SK-N-SH (cell line): ENCODE data around the gene FGD4. TPM values are rescaled to one million over a fixed set of nuclear protein-coding genes. Genes with fewer than 3 reads are reported as not detected.

ENCODE experiments used
- CTCF ChIA-PET: fragments of 300-600, 350-600 bp; formaldehyde crosslinking; extraction: SDS; loops from one replicate; lab custom pipeline; 2021; lab: Yijun Ruan, JAX
- POLR2A ChIA-PET: fragments of 350-600 bp; sonication (Branson Sonifier 250); formaldehyde crosslinking; extraction: SDS; loops from one replicate; lab custom pipeline; 2020; ENCODE audit warnings: antibody characterized with exemption, inconsistent platforms; lab: Yijun Ruan, JAX
- DNase-seq: peaks from one replicate; pipeline ENCODE4 v3.0.0; 2012
- H2AFZ ChIP-seq: fragments of 200-600 bp; sonication (generic); 2 replicates; pipeline ENCODE4 v1.8.1; 2016; ENCODE audit warnings: antibody characterized with exemption, mild to moderate bottlenecking, low read depth
- H3F3A ChIP-seq: fragments of 200-600 bp; sonication (generic); replicated peaks from 2 replicates; pipeline ENCODE3; 2016; ENCODE audit warnings: antibody characterized with exemption, mild to moderate bottlenecking; ENCODE audit not compliant: insufficient read depth
- H3K27ac ChIP-seq, 2 experiments: fragments of 200-500 bp in 1 of 2; fragments of 200-600 bp in 1 of 2; sonication (Bioruptor generic) in 1 of 2; sonication (generic), shearing (Covaris generic) in 1 of 2; 2 replicates each; pipeline versions ENCODE4 v1.5.1 to v1.6.1; 2014 to 2016; ENCODE audit warnings: low read depth in 2 of 2, inconsistent platforms in 1 of 2, low read length in 1 of 2, mild to moderate bottlenecking in 1 of 2, mixed read lengths in 1 of 2
- H3K27me3 ChIP-seq: fragments of 200-600 bp; sonication (generic), shearing (Covaris generic); 2 replicates; pipeline ENCODE4 v1.6.1; 2016; ENCODE audit warnings: mixed run types; ENCODE audit not compliant: insufficient read depth
- H3K36me3 ChIP-seq, 2 experiments: fragments of 200-500 bp in 1 of 2; fragments of 200-600 bp in 1 of 2; sonication (Bioruptor generic) in 1 of 2; sonication (generic) in 1 of 2; replicated peaks in 1 of 2; 2 replicates each; pipeline versions ENCODE3 to v1.5.1; 2014 to 2016; ENCODE audit warnings: low read length in 1 of 2, mild to moderate bottlenecking in 1 of 2; ENCODE audit not compliant: insufficient read depth in 2 of 2, control insufficient read depth in 1 of 2
- H3K4me1 ChIP-seq, 2 experiments: fragments of 200-500 bp in 1 of 2; fragments of 200-600 bp in 1 of 2; sonication (Bioruptor generic) in 1 of 2; sonication (generic), shearing (Covaris generic) in 1 of 2; 2 replicates each; pipeline versions ENCODE4 v1.5.1 to v1.6.1; 2014 to 2016; ENCODE audit warnings: low read depth in 1 of 2, low read length in 1 of 2, mixed run types in 1 of 2; ENCODE audit not compliant: insufficient read depth in 2 of 2, control insufficient read depth in 1 of 2
- H3K4me2 ChIP-seq: fragments of 200-600 bp; sonication (generic), shearing (Covaris generic); 2 replicates; pipeline ENCODE4 v1.6.1; 2017; ENCODE audit warnings: mixed run types
- H3K4me3 ChIP-seq, 2 experiments: fragments of 200-500 bp in 1 of 2; fragments of 200-600 bp in 1 of 2; sonication (Bioruptor generic) in 1 of 2; sonication (generic), shearing (Covaris generic) in 1 of 2; 2 replicates each; pipeline versions ENCODE4 v1.5.1 to v1.8.1; 2014 to 2016; ENCODE audit warnings: low read depth in 2 of 2, inconsistent platforms in 1 of 2, low read length in 1 of 2, mild to moderate bottlenecking in 1 of 2, mixed read lengths in 1 of 2, moderate library complexity in 1 of 2
- H3K79me2 ChIP-seq: fragments of 200-600 bp; sonication (generic); 2 replicates; pipeline ENCODE4 v1.8.1; 2017; ENCODE audit warnings: mild to moderate bottlenecking; ENCODE audit not compliant: insufficient read depth
- H3K9ac ChIP-seq: fragments of 200-600 bp; sonication (generic); 2 replicates; pipeline ENCODE4 v1.6.1; 2017; ENCODE audit warnings: mixed run types
- H3K9me2 ChIP-seq: fragments of 200-600 bp; sonication (generic); 2 replicates; pipeline ENCODE4 v1.6.1; 2017; ENCODE audit warnings: mixed run types
- H3K9me3 ChIP-seq: fragments of 200-600 bp; sonication (generic); 2 replicates; pipeline ENCODE4 v1.6.1; 2017; ENCODE audit warnings: mixed run types, mild to moderate bottlenecking, moderate library complexity
- H4K20me1 ChIP-seq: fragments of 200-600 bp; sonication (generic); 2 replicates; pipeline ENCODE4 v1.6.1; 2017; ENCODE audit warnings: mild to moderate bottlenecking, mixed run types; ENCODE audit not compliant: insufficient read depth
- CTCF ChIP-seq: fragments of 200-600 bp; sonication (generic); IDR thresholded peaks from 2 replicates; pipeline ENCODE4 v1.6.1; 2017; ENCODE audit warnings: antibody characterized with exemption, mild to moderate bottlenecking, moderate library complexity
- ELF1 ChIP-seq: IDR thresholded peaks from 2 replicates; pipeline ENCODE4 v1.4.0; 2012
- FOSL2 ChIP-seq: IDR thresholded peaks from 2 replicates; pipeline ENCODE4 v1.4.0; 2012; ENCODE audit warnings: low read depth, mild to moderate bottlenecking, moderate library complexity, borderline replicate concordance
- FOXM1 ChIP-seq: IDR thresholded peaks from 2 replicates; pipeline ENCODE4 v1.4.0; 2012; ENCODE audit warnings: low read depth, mild to moderate bottlenecking
- JUND ChIP-seq: IDR thresholded peaks from 2 replicates; pipeline ENCODE4 v1.4.0; 2012
- MXI1 ChIP-seq: IDR thresholded peaks from 2 replicates; pipeline ENCODE4 v1.6.1; 2012; ENCODE audit warnings: mild to moderate bottlenecking, low read depth, low read length, improper control_type of control experiment
- PBX3 ChIP-seq: IDR thresholded peaks from 2 replicates; pipeline ENCODE4; 2012
- POLR2AphosphoS5 ChIP-seq: IDR thresholded peaks from 2 replicates; pipeline ENCODE4 v1.6.1; 2012; ENCODE audit warnings: low read depth, low read length
- RAD21 ChIP-seq: IDR thresholded peaks from 2 replicates; pipeline ENCODE4 v1.6.1; 2012; ENCODE audit warnings: mild to moderate bottlenecking, low read length
- RFX5 ChIP-seq: IDR thresholded peaks from 2 replicates; pipeline ENCODE4 v1.6.1; 2012; ENCODE audit warnings: mild to moderate bottlenecking, improper control_type of control experiment, low read length
- SIN3A ChIP-seq: IDR thresholded peaks from 2 replicates; pipeline ENCODE4 v1.6.1; 2012; ENCODE audit warnings: low read depth, mild to moderate bottlenecking, low read length, moderate library complexity, borderline replicate concordance
- SMC3 ChIP-seq: IDR thresholded peaks from 2 replicates; pipeline ENCODE4 v1.6.1; 2012; ENCODE audit warnings: low read depth, low read length, improper control_type of control experiment
- TAF1 ChIP-seq: IDR thresholded peaks from 2 replicates; pipeline ENCODE4 v1.6.1; 2012; ENCODE audit warnings: low read depth, mild to moderate bottlenecking, low read length, moderate library complexity, borderline replicate concordance
- TCF12 ChIP-seq: IDR thresholded peaks from 2 replicates; pipeline ENCODE4 v1.4.0; 2012
- WGBS: methylation state at CpG from one replicate; pipeline ENCODE4 v1.1.6; 2017; ENCODE audit warnings: low lambda C conversion rate; 5-methylcytosine and 5-hydroxymethylcytosine counted together
- polyA plus RNA-seq, 3 experiments: library from polyadenylated mRNA; depleted of rRNA; stranded (reverse); fragments of >200 nt; gene quantifications; 2 replicates each; pipeline ENCODE4 v1.2.3, GENCODE V29; 2012
- TF ChIP-seq, protein P1 (sequence below): fragments of 150-350 bp; IDR thresholded peaks from 2 replicates; pipeline ENCODE4 v1.6.1; 2017; ENCODE audit warnings: antibody characterized with exemption, low read length, low read depth, borderline replicate concordance
- TF ChIP-seq, protein P2 (sequence below): IDR thresholded peaks from 2 replicates; pipeline ENCODE4 v1.4.0; 2012; ENCODE audit warnings: low read depth, borderline replicate concordance

The FGD4 gene
- polyA plus RNA-seq, 1 of the 3 experiments (the other 2 are of a cell fraction), result 0.26 TPM

DNA sequence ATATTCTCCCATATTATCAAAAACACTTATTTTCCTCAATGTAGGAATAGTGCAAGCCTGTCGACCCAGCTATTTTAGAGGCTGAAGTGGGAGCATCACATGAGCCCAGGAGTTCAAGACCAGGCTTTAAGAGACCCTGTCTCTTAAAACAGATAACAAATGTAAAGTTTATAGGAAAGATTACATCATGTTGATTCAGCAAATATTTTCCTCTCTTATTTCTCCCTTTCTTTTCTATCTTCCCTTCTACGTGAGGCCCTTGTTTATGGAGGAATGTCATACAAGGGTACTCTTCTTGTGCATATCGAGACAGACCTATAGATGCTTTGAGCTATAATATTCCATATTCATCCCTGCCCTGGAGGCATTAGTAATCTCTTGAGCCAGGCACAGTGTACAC lies 36.5 kb upstream of the FGD4 start:
- no peak for DNase-seq
- Histone ChIP-seq H3K36me3 (peaks cover 0 to 7% of the 10 kb centered on the region in 2 experiments), H3F3A (peaks cover 3% of the 10 kb centered on the region), H3K4me2 (no peak overlapping the region), H3K9me3 (no peaks in the 10 kb centered on the region), H3K27ac (no peak overlapping the region), H2AFZ (no peak overlapping the region), H3K9ac (no peak overlapping the region), H3K4me3 (no peak overlapping the region), H3K4me1 (peaks cover 0 to 5% of the 10 kb centered on the region in 2 experiments; a peak in 2 of 4 replicates), H3K79me2 (no peaks in the 10 kb centered on the region), H3K9me2 (no peaks in the 10 kb centered on the region), H3K27me3 (no peaks in the 10 kb centered on the region), H4K20me1 (no peaks in the 10 kb centered on the region)
- POLR2A ChIA-PET, result no interaction called here
- WGBS, result 76% methylated on average over 3 of the region's 3 CpGs
- CTCF ChIA-PET, result interaction anchor here (1.6 to 1.7 kb wide), 2 partner anchors 302 to 309 kb away, joined by 3 to 6 read pairs; no protein-coding TSS in a partner anchor
- TF ChIP-seq TAF1, result no peak
- no peak for TF ChIP-seq TCF12
- TF ChIP-seq ELF1, result no peak
- TF ChIP-seq SIN3A, result no peak
- TF ChIP-seq, protein P1, sequence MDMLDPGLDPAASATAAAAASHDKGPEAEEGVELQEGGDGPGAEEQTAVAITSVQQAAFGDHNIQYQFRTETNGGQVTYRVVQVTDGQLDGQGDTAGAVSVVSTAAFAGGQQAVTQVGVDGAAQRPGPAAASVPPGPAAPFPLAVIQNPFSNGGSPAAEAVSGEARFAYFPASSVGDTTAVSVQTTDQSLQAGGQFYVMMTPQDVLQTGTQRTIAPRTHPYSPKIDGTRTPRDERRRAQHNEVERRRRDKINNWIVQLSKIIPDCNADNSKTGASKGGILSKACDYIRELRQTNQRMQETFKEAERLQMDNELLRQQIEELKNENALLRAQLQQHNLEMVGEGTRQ, result no peak
- no peak for TF ChIP-seq RFX5
- TF ChIP-seq FOXM1, result no peak

DNA sequence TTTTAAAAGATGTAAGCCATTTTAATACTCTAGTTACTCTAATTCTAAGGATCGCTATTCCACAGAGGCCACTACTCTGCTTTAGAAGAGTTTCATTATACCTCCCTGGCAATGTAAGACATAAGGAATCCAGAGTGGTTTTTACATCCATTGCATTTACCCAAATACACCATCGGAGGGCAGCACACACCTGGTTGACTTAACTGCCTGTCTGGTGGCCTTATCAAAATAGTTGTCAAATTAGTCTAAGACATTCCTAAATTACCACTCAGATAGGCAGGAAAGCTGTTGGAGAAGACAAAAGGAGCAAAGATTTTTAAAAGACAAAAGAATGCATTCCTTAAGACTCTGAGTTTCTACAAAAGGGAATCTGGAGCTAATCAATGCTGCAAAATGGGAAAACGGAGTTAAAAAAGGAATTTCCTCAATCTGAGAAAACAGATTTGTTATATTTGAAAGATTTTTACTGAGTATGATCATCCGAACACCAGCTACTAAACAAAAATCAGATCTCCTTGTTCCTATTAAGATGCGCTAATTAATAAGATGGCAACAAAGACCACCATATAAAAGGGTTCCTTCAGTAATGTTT lies 33.8 kb upstream of the FGD4 start:
- Histone ChIP-seq H3K9me2 (no peaks in the 10 kb centered on the region), H3K4me2 (no peak overlapping the region), H3K4me3 (no peak overlapping the region), H3K9ac (no peak overlapping the region), H3K9me3 (no peaks in the 10 kb centered on the region), H3F3A (peaks cover 3% of the 10 kb centered on the region), H3K79me2 (no peaks in the 10 kb centered on the region), H3K4me1 (peaks cover 0 to 5% of the 10 kb centered on the region in 2 experiments; a peak in 3 of 4 replicates), H3K27me3 (no peaks in the 10 kb centered on the region), H3K36me3 (no peaks in the 10 kb centered on the region), H4K20me1 (no peaks in the 10 kb centered on the region), H3K27ac (no peak overlapping the region), H2AFZ (peak overlapping the region; percentile 37; the same call in 1 of the 2 replicates)
- peak; percentile 55 for DNase-seq
- ChIA-PET POLR2A (no interaction called here), CTCF (interaction anchor here (0.7 to 4.2 kb wide), 23 partner anchors 10 to 779 kb away, joined by 3 to 37 read pairs (median 4); partner anchors contain the start of genes FGD4 and YARS2)
- TF ChIP-seq CTCF, result peak; percentile 93
- peak; percentile 88 for TF ChIP-seq RAD21
- TF ChIP-seq TAF1, result no peak
- peak; percentile 36; the same call in 1 of the 2 replicates for TF ChIP-seq FOSL2
- peak; percentile 70 for TF ChIP-seq SMC3
- no peak; the same call in 1 of the 2 replicates for TF ChIP-seq POLR2AphosphoS5
- TF ChIP-seq PBX3, result peak; percentile 29; the same call in 1 of the 2 replicates
- no peak for TF ChIP-seq MXI1
- TF ChIP-seq, protein P2, sequence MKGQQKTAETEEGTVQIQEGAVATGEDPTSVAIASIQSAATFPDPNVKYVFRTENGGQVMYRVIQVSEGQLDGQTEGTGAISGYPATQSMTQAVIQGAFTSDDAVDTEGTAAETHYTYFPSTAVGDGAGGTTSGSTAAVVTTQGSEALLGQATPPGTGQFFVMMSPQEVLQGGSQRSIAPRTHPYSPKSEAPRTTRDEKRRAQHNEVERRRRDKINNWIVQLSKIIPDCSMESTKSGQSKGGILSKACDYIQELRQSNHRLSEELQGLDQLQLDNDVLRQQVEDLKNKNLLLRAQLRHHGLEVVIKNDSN, result no peak
- TF ChIP-seq JUND, result 0 out of 2 replicates have a peak, but pooled peaks have one; percentile 15
- 41% methylated on average over 5 of the region's 5 CpGs for WGBS
